ENCODE results near the gene ANKRD13B.

DNA sequence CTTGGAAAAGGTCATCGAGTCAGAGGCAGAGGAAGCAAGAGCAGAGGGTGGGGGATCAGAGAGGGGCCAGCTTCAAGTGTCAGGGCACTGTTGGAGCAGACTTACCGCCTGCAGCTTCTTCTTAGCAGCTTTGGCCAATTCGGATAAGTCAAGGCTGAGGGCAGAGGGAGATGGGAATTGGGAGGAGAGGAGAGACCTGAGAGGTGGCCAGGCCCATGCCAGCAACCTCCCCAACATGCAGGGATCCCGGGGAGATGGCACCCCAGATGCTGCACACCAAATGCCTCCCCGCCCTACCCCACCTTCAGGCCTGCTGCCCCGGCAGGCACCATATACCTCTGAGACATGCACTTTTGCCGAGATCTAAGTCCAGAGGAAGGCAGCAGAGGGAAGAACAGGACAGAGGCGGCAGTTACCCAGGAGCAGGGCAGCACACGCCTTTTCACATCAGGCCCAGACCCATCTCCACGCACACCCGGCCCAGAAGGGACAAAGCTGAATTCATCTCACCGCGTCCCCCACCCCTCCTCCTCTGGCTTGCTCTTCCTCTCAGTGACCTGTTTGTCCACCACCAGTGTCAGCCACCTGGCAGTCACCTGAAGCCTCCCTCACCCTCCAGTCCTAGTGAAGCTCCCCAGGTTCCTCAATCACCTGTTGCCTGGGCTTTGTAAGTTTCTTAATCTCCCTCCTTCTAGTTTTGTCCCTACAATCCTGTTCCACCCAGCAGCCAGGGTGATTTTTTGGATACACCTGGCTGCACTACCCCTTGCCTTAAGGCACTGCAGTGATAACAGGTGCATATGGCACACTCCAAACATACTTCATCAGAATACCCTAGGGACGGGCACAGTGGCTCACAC is 14.1 kb upstream of the ANKRD13B start:
- TF ChIP-seq, protein P1, sequence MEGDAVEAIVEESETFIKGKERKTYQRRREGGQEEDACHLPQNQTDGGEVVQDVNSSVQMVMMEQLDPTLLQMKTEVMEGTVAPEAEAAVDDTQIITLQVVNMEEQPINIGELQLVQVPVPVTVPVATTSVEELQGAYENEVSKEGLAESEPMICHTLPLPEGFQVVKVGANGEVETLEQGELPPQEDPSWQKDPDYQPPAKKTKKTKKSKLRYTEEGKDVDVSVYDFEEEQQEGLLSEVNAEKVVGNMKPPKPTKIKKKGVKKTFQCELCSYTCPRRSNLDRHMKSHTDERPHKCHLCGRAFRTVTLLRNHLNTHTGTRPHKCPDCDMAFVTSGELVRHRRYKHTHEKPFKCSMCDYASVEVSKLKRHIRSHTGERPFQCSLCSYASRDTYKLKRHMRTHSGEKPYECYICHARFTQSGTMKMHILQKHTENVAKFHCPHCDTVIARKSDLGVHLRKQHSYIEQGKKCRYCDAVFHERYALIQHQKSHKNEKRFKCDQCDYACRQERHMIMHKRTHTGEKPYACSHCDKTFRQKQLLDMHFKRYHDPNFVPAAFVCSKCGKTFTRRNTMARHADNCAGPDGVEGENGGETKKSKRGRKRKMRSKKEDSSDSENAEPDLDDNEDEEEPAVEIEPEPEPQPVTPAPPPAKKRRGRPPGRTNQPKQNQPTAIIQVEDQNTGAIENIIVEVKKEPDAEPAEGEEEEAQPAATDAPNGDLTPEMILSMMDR (IDR thresholded peaks at IDR 0.05) = no peak
- TF ChIP-seq, protein P2, sequence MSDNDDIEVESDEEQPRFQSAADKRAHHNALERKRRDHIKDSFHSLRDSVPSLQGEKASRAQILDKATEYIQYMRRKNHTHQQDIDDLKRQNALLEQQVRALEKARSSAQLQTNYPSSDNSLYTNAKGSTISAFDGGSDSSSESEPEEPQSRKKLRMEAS (CRISPR knock-in tag; IDR thresholded peaks at IDR 0.05) = no peak
- TF ChIP-seq MYBL2 (CRISPR knock-in tag; IDR thresholded peaks at IDR 0.05) (no peak), ZBTB21 (CRISPR knock-in tag; IDR thresholded peaks at IDR 0.05; ENCODE audit: borderline replicate concordance) (no peak), USF2 (CRISPR knock-in tag; IDR thresholded peaks at IDR 0.05) (no peak), JAZF1 (CRISPR knock-in tag; IDR thresholded peaks at IDR 0.05) (no peak), ELF4 (CRISPR knock-in tag; IDR thresholded peaks at IDR 0.05; ENCODE audit: low read depth) (no peak)
- TF ChIP-seq, protein P3, sequence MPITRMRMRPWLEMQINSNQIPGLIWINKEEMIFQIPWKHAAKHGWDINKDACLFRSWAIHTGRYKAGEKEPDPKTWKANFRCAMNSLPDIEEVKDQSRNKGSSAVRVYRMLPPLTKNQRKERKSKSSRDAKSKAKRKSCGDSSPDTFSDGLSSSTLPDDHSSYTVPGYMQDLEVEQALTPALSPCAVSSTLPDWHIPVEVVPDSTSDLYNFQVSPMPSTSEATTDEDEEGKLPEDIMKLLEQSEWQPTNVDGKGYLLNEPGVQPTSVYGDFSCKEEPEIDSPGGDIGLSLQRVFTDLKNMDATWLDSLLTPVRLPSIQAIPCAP (CRISPR knock-in tag; IDR thresholded peaks at IDR 0.05) = no peak
- TF ChIP-seq, protein P4, sequence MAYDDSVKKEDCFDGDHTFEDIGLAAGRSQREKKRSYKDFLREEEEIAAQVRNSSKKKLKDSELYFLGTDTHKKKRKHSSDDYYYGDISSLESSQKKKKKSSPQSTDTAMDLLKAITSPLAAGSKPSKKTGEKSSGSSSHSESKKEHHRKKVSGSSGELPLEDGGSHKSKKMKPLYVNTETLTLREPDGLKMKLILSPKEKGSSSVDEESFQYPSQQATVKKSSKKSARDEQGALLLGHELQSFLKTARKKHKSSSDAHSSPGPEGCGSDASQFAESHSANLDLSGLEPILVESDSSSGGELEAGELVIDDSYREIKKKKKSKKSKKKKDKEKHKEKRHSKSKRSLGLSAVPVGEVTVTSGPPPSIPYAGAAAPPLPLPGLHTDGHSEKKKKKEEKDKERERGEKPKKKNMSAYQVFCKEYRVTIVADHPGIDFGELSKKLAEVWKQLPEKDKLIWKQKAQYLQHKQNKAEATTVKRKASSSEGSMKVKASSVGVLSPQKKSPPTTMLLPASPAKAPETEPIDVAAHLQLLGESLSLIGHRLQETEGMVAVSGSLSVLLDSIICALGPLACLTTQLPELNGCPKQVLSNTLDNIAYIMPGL (CRISPR knock-in tag; IDR thresholded peaks at IDR 0.05) = no peak

All from WTC11 (cell line).